HPDE6-E6E7 (cell line): Measurements from ENCODE around the gene TOMM6.

Experiments
- DNase-seq: peaks from one replicate; pipeline ENCODE4 v3.0.0; 2011; ENCODE audit warnings: missing footprints; ENCODE audit errors: extremely low spot score

Gene TOMM6

DNA sequence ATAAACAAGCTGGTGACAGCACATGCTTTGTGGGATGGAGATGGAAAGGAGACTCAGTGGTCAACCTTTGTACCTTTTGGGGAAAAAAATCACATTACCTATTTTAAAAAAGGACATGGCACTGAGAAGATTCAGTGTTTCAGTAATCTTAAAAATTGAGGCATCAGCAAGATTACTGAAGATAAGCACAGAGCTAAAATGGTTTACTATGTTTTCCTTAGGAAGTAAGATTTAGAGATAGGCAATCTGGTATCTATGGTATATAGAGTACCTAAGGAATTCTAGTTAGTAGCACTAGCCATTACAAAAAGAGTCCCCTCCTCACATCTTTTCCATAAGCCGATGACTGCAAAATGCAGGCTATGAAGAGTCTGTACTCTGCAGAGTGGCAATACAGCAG, 35.7 kb downstream of the TOMM6 start:
- DNase-seq: no peak

DNA sequence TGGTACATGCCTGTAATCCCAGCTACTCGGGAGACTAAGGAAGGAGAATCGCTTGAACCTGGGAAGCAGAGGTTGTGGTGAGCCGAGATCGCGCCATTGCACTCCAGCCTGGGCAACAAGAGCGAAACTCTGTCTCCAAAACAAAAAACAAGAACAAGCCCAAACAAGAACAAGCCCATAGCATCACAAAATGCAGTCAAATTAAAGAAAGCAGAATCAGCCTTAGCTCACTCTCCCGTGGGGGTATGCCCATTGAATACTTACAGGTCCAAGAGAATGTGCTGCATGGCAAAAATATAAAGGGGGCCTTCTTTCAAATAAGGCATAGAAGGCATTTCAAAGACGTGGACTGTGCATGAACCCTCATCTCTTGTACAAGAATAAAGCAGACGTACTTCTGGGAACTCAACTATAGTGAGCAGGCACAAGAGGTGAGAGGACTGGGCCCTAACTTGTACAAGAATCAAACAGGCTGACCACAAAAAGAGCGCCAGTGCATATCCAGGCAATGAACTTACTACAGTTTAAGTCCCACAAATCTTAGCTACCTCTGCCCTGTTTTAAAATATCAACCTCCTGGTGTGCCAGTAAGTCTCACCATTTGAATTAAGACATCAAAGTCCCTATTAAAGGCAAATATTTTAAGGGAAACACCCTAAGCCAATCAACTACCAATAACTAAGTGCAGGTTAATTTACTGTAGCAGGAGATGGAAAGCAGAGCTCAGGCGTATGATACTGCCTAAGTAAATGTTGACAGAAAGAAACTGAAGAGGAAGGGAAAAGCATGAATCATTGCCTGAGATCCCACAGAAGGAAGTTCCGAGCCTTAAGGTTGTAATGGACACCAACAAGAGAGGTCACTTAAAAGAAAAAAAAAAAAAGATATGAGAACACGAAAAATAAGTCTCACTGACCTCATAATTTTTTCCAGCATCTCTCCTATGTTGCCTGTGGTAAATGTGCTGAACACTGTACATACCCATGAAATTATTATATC, 37.4 kb downstream of the TOMM6 start:
- DNase-seq: peak; percentile 82

DNA sequence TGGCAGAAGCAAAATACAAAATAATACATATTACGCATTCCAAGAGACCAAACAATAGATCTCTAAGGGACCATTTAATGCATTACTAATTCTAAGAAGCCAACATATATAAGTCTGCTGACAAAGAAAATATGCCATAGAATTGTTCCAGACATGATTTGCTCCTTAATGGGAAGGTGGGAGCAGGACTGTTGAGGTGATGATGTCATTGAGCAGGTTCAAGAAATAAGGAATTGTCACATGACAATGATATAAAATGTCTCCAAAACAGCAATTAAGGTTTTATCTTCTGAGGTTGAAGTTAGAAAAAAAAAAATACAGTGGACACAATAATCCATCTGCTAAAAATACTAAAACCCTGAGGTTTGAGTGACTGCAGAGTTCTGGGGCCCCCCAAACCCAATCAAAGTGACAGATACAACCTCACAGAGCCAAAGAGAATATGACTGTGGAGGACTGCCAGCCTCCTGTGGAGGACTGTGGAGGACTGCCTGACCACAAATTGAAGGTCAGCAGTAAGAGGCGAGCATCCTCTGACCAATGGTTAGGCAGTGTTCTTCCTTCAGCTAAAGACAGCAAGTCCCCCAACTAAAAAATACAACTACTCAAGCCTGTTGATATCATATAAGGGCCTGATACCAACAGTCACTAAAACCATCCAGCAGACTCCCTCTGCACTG, 39.0 kb downstream of the TOMM6 start:
- DNase-seq: no peak

DNA sequence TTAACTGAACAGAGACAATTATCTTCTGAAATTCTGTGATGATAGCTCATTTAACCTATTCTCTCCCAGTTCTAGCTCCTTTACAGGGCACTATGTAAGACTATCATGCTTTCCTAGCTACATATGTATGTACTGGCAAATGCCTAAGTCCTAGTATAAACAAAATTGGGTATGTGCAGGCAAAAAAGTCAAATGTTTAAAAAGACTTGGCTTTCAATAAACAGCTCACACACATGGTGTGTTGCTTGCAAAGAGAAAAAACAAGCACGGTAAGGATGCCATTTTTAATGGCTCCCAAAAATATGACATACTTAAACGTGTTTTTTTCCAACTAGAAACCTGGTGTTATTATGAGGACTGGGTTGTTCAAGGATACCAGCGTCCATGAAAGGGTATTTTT, 44.8 kb downstream of the TOMM6 start:
- no peak for DNase-seq

DNA sequence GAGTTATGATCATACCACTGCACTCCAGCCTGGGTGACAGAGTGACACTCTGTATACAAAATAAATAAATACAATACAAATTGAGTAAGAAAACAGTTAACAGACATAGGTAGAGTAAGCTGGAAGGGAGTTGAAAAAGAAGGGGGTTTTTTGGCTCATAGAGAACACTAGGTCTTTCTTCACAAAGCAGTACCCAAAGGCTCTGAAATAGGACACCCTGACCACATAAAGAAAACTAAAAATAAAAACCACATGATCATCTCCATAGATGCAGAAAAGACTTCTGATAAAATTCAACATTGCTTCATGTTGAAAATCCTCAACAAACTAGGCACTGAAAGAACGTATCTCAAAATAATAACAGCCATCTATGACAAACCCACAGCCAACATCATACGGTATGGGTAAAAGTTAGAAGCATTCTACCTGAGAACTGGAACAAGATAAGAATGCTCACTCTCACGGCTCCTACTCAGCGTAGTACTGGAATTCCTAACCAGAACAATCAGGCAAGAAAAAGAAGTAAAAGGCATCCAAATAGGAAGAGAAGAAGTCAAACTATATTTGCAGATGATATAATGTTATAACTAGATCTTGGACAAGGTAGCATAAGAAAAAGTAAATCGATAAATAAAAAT, 48.6 kb downstream of the TOMM6 start:
- DNase-seq: no peak

DNA sequence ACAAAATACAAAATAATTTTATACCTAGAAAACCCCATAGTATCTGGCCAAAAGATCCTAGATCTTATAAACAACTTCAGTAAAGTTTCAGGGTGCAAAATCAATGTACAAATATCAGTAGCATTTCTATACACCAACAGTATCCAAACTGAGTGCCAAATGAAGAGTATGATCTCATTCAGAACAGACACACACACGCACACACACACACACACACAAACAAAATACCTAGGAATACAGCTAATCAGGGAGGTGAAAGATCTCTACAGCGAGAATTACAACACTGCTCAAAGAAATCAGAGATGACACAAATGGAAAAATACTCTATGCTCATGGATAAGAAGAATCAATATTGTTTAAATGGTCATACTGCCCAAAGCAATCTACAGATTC, 49.2 kb downstream of the TOMM6 start:
- no peak for DNase-seq
